ENCODE results near the gene RAD18.

RAD18 gene

GRCh38 chr3:8856071-8856470, 107.2 kb downstream of the RAD18 start:
- no peak for DNase-seq (ENCODE audit: low read depth, low spot score)
- no peaks in the 10 kb centered on the region for H3K9me3 ChIP-seq (ENCODE audit: low read depth, low read length)
- no peak overlapping the region for H3K4me3 ChIP-seq
- no peak for TF ChIP-seq POLR2AphosphoS5 (IDR thresholded peaks at IDR 0.05; ENCODE audit: borderline replicate concordance, low read depth, low read length)
- no peak for TF ChIP-seq FOXP2 (optimal IDR thresholded peaks at IDR 0.05; ENCODE audit: control extremely low read depth, extremely low read length, insufficient read depth)
- no peak for TF ChIP-seq EZH2 (IDR thresholded peaks at IDR 0.05)
- no peak overlapping the region for H3K27ac ChIP-seq
- no peak overlapping the region for H3K9ac ChIP-seq (ENCODE audit: insufficient read length)
- H3K36me3 ChIP-seq (ENCODE audit: insufficient read depth, low read length) = no peaks in the 10 kb centered on the region

GRCh38 chr3:8854656-8855055, 108.6 kb downstream of the RAD18 start:
- TF ChIP-seq FOXP2 (optimal IDR thresholded peaks at IDR 0.05; ENCODE audit: control extremely low read depth, extremely low read length, insufficient read depth) (no peak), POLR2AphosphoS5 (IDR thresholded peaks at IDR 0.05; ENCODE audit: borderline replicate concordance, low read depth, low read length) (no peak), EZH2 (IDR thresholded peaks at IDR 0.05) (no peak)
- Histone ChIP-seq H3K36me3 (ENCODE audit: insufficient read depth, low read length) (no peaks in the 10 kb centered on the region), H3K9ac (ENCODE audit: insufficient read length) (no peak overlapping the region), H3K27ac (no peak overlapping the region), H3K9me3 (ENCODE audit: low read depth, low read length) (no peaks in the 10 kb centered on the region), H3K4me3 (no peak overlapping the region)
- DNase-seq (ENCODE audit: low read depth, low spot score) = no peak

GRCh38 chr3:8853081-8853480, 110.2 kb downstream of the RAD18 start:
- DNase-seq (ENCODE audit: low read depth, low spot score) = no peak
- no peak overlapping the region for H3K4me3 ChIP-seq
- no peak overlapping the region for H3K27ac ChIP-seq
- TF ChIP-seq EZH2 (IDR thresholded peaks at IDR 0.05) (no peak), FOXP2 (optimal IDR thresholded peaks at IDR 0.05; ENCODE audit: control extremely low read depth, extremely low read length, insufficient read depth) (no peak), POLR2AphosphoS5 (IDR thresholded peaks at IDR 0.05; ENCODE audit: borderline replicate concordance, low read depth, low read length) (no peak)
- no peaks in the 10 kb centered on the region for H3K36me3 ChIP-seq (ENCODE audit: insufficient read depth, low read length)
- H3K9ac ChIP-seq (ENCODE audit: insufficient read length) = no peak overlapping the region
- H3K9me3 ChIP-seq (ENCODE audit: low read depth, low read length) = no peaks in the 10 kb centered on the region

- Histone ChIP-seq H3K36me3 (ENCODE audit: insufficient read depth, low read length) (no peaks in the 10 kb centered on the region), H3K9ac (ENCODE audit: insufficient read length) (no peak overlapping the region), H3K27ac (no peak overlapping the region), H3K9me3 (ENCODE audit: low read depth, low read length) (no peaks in the 10 kb centered on the region), H3K4me3 (no peak overlapping the region)
- TF ChIP-seq EZH2 (IDR thresholded peaks at IDR 0.05) (no peak), FOXP2 (optimal IDR thresholded peaks at IDR 0.05; ENCODE audit: control extremely low read depth, extremely low read length, insufficient read depth) (no peak), POLR2AphosphoS5 (IDR thresholded peaks at IDR 0.05; ENCODE audit: borderline replicate concordance, low read depth, low read length) (no peak)
- DNase-seq (ENCODE audit: low read depth, low spot score) = no peak
These were observed 110.8 kb downstream of the RAD18 start for GRCh38 chr3:8852511-8852910.

GRCh38 chr3:8851703-8852102, 111.6 kb downstream of the RAD18 start:
- no peak overlapping the region for H3K4me3 ChIP-seq
- H3K9ac ChIP-seq (ENCODE audit: insufficient read length) = no peak overlapping the region
- H3K9me3 ChIP-seq (ENCODE audit: low read depth, low read length) = no peaks in the 10 kb centered on the region
- no peak for DNase-seq (ENCODE audit: low read depth, low spot score)
- H3K27ac ChIP-seq = no peak overlapping the region
- no peaks in the 10 kb centered on the region for H3K36me3 ChIP-seq (ENCODE audit: insufficient read depth, low read length)
- TF ChIP-seq EZH2 (IDR thresholded peaks at IDR 0.05) = no peak
- no peak for TF ChIP-seq POLR2AphosphoS5 (IDR thresholded peaks at IDR 0.05; ENCODE audit: borderline replicate concordance, low read depth, low read length)
- no peak for TF ChIP-seq FOXP2 (optimal IDR thresholded peaks at IDR 0.05; ENCODE audit: control extremely low read depth, extremely low read length, insufficient read depth)

GRCh38 chr3:8848696-8849131, 114.6 kb downstream of the RAD18 start:
- Histone ChIP-seq H3K27ac (no peak overlapping the region), H3K36me3 (ENCODE audit: insufficient read depth, low read length) (no peaks in the 10 kb centered on the region), H3K9me3 (ENCODE audit: low read depth, low read length) (no peaks in the 10 kb centered on the region), H3K9ac (ENCODE audit: insufficient read length) (no peak overlapping the region), H3K4me3 (no peak overlapping the region)
- no peak for TF ChIP-seq FOXP2 (optimal IDR thresholded peaks at IDR 0.05; ENCODE audit: control extremely low read depth, extremely low read length, insufficient read depth)
- TF ChIP-seq POLR2AphosphoS5 (IDR thresholded peaks at IDR 0.05; ENCODE audit: borderline replicate concordance, low read depth, low read length) = no peak
- no peak for TF ChIP-seq EZH2 (IDR thresholded peaks at IDR 0.05)
- DNase-seq (ENCODE audit: low read depth, low spot score) = no peak

GRCh38 chr3:8847317-8847716, 116.0 kb downstream of the RAD18 start:
- DNase-seq (ENCODE audit: low read depth, low spot score) = no peak
- Histone ChIP-seq H3K9me3 (ENCODE audit: low read depth, low read length) (no peaks in the 10 kb centered on the region), H3K9ac (ENCODE audit: insufficient read length) (no peak overlapping the region), H3K27ac (no peak overlapping the region), H3K36me3 (ENCODE audit: insufficient read depth, low read length) (no peaks in the 10 kb centered on the region), H3K4me3 (no peak overlapping the region)
- TF ChIP-seq FOXP2 (optimal IDR thresholded peaks at IDR 0.05; ENCODE audit: control extremely low read depth, extremely low read length, insufficient read depth) (no peak), POLR2AphosphoS5 (IDR thresholded peaks at IDR 0.05; ENCODE audit: borderline replicate concordance, low read depth, low read length) (no peak), EZH2 (IDR thresholded peaks at IDR 0.05) (no peak)

GRCh38 chr3:8846176-8846575, 117.1 kb downstream of the RAD18 start:
- TF ChIP-seq FOXP2 (optimal IDR thresholded peaks at IDR 0.05; ENCODE audit: control extremely low read depth, extremely low read length, insufficient read depth) (no peak), EZH2 (IDR thresholded peaks at IDR 0.05) (no peak), POLR2AphosphoS5 (IDR thresholded peaks at IDR 0.05; ENCODE audit: borderline replicate concordance, low read depth, low read length) (no peak)
- no peak for DNase-seq (ENCODE audit: low read depth, low spot score)
- no peak overlapping the region for H3K9ac ChIP-seq (ENCODE audit: insufficient read length)
- no peak overlapping the region for H3K27ac ChIP-seq
- no peak overlapping the region for H3K4me3 ChIP-seq
- H3K36me3 ChIP-seq (ENCODE audit: insufficient read depth, low read length) = no peaks in the 10 kb centered on the region
- H3K9me3 ChIP-seq (ENCODE audit: low read depth, low read length) = no peaks in the 10 kb centered on the region

- Histone ChIP-seq H3K36me3 (ENCODE audit: insufficient read depth, low read length) (no peaks in the 10 kb centered on the region), H3K4me3 (no peak overlapping the region), H3K9ac (ENCODE audit: insufficient read length) (no peak overlapping the region), H3K9me3 (ENCODE audit: low read depth, low read length) (no peaks in the 10 kb centered on the region), H3K27ac (no peak overlapping the region)
- TF ChIP-seq POLR2AphosphoS5 (IDR thresholded peaks at IDR 0.05; ENCODE audit: borderline replicate concordance, low read depth, low read length) = no peak
- no peak for TF ChIP-seq FOXP2 (optimal IDR thresholded peaks at IDR 0.05; ENCODE audit: control extremely low read depth, extremely low read length, insufficient read depth)
- TF ChIP-seq EZH2 (IDR thresholded peaks at IDR 0.05) = no peak
- DNase-seq (ENCODE audit: low read depth, low spot score) = no peak
These were observed 117.6 kb downstream of the RAD18 start for GRCh38 chr3:8845641-8846040.

Measured in SK-N-MC (cell line).